GM21529 (cell line): ENCODE results near the gene RAC3.

Experiments
- ATAC-seq: cut with Tn5 transposase; IDR thresholded peaks from one replicate; pipeline ENCODE4 v1.9.1; 2021; ENCODE audit not compliant: unreplicated experiment

RAC3 gene

DNA sequence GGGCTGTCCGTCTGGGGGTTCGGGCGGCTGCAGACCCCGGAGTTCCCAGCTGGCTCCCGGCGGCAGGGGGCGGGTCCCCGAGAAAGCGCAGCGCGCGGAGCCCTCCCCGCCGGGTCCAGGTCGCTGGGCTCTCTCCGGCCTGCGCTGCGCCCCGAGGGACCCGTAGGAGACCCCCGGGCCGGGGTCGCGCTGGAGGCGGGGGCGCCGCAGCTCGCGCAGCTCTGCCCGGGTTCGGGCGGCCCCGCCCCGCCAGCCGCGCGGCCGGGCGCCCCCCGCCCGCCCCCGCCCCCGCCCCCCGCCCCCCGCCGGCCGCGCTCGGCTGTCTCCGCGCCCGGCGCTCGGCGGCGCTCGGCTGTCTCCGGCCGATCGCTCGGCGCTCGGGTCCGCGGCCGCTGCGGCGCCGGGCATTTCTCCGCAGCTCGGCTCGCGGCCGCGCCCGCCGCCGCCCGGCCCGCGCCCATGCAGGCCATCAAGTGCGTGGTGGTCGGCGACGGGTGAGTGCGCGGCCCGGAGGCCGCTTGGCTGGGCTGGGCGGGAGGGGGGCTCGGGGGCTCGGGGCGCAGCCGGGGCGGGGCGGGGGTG lies at the start of gene RAC3:
Gene RAC3 (plus strand): TSS at position 376 of the 582 bp plus-strand sequence. CDS start 84 bp downstream, at position 460.
- no peak for ATAC-seq

DNA sequence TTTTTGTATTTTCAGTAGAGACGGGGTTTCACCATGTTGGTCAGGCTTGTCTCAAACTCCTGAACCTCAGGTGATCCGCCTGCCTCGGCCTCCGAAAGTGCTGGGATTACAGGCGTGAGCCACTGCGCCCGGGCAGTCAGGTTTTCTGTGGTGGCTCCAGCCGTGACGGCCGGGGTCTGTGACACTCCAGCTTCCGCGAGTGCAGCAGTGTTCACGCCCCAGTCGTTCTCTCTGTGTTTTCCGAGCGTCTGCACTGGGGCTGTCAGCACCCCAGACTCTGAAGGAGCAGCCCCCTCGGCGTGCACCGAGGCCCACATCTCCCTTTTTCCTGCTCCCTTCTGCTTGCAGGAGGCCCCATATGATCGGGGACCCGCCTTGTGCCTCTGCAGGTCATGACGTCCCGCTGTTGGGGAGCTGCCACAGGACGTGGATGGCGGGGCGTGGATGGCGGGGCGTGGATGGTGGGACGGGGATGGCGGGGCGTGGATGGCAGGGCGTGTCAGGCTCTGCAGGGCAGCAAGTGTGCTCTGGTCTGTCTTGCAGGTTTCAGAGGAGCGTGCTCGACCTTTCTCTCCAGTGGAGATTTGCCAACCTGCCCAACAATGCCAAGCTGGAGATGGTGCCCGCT lies 48.4 kb upstream of the RAC3 start:
- no peak for ATAC-seq

GRCh38 chr17:81983639-81984373 lies 47.7 kb upstream of the RAC3 start:
- ATAC-seq: no peak

- no peak for ATAC-seq
Measured at GRCh38 chr17:81984773-81985410, 46.6 kb upstream of the RAC3 start.

- no peak for ATAC-seq
Measured at GRCh38 chr17:81986606-81987005, 44.9 kb upstream of the RAC3 start.

DNA sequence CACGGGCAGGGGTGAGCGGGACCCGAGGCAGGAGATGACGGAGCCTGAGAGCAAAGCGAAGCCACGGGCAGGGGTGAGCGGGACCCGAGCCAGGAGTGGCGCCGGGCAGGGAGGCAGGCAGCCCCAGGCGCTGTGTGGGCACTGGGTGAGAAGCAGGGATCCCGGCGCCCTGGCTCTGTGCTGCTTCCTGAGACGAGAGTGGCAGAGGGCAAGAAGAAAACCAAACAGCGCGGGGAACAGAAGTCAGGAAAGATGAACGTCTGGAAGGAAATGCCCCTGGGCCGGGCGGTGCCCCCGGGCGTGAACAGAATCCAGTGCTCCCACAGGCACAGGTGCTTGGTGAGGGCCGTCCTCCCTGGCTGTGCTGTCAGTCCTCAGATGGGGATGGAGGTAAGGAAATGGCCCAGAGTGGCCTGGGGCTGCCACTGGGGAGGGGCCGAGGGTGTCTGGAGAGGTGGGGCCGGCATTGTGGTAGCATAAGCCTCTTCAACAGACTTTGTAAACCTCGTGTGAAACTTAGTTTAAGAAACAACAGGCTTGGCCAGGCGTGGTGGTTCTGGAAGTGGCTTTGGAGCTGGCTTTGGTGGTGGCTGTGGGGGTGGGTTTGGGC lies 44.2 kb upstream of the RAC3 start:
- no peak for ATAC-seq

GRCh38 chr17:81990836-81991683 lies 40.4 kb upstream of the RAC3 start:
- ATAC-seq: no peak

GRCh38 chr17:81991684-81992305 lies 39.7 kb upstream of the RAC3 start:
- no peak for ATAC-seq

DNA sequence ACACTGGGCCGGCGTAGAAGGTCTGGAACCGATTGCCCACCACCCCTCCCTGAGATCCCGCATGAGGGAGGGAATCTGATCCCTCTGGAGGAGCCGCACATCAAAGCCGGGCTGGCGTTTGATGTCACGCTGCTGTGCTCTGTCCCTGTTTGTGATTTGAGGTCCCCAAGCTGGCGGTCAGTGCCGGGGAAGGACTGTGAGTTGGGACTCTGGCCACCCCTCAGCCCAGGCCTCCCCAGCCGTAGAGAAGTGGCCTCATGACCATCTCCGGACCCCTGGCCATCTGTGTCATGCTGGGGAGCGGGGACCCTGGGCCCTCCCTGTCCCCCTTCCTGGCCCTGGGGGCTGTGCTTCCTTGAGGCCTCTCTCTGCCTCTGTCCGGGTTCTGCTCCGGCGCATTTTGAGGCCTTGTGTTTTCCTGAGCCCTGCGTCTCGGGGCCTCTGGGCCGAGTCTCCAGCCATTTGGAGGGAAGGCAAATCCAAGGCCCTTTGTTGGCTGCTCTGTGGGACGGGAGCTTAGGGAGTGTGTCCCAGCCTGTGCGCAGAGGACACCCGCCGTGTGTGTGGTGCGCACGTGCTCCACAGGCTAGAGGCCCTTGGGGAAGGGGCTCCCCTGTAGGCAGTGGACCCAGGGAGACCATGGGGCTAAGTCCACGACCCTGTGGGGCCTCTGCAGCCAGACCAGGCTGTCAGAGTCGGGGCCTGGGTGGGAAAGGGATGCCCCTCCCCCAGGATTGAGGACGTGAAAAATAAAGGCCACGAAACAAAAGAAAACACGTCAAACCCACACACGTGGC lies 39.0 kb upstream of the RAC3 start:
- ATAC-seq: no peak

GRCh38 chr17:81993729-81994592 lies 37.5 kb upstream of the RAC3 start:
- no peak for ATAC-seq

GRCh38 chr17:81994593-81995462 lies 36.6 kb upstream of the RAC3 start:
- no peak for ATAC-seq

DNA sequence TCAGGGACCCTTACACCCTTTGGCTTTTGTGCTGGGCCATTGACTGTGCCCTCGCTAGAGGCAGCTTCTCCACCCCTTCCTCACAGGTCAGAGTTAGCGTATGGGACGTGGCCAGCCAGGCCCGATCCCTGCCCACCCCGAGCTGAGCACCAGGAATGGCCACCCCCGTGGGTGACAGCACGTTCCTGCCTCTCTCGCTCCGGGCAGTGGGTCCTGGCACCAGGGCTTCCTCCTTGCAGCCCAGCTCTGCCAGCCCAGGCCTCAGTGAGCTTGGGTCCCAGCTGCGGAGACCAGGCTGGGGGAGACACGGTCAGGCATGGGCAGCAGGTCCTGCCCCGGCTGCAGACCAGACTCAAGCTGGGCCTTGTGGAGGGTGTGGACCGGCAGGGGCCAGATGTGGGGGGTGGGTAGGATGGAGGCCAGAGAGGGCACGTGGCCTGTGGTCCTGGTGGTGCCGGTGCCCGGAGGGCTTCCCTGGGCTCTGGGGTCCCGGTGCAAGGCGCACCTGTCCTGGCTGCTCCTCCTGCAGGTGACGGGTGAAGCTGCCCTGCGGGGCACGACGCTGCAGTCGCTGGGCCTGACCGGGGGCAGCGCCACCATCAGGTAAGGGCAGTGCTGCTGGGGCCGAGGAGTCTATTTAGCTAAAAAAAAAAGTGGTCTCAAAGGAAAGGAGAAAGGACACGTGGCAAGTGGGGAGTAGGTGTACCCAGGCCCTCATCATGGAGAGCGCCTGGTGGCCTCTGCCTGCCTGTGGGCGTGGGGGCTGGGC lies 35.8 kb upstream of the RAC3 start:
- ATAC-seq: no peak

DNA sequence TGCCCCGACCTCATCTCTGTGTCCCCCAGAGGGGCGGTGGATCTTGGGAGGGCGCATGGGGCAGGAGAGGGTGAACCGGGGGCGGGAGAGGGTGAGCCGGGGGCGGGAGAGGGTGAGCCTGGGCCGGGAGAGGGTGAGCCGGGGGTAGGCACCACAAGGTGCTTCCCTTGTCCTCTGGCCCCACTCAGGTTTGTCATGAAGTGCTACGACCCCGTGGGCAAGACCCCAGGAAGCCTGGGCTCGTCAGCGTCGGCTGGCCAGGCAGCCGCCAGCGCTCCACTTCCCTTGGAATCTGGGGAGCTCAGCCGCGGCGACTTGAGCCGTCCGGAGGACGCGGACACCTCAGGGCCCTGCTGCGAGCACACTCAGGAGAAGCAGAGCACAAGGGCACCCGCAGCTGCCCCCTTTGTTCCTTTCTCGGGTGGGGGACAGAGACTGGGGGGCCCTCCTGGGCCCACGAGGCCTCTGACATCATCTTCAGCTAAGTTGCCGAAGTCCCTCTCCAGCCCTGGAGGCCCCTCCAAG lies 35.2 kb upstream of the RAC3 start:
- ATAC-seq: no peak

GRCh38 chr17:81996757-81997441 lies 34.6 kb upstream of the RAC3 start:
- no peak for ATAC-seq

DNA sequence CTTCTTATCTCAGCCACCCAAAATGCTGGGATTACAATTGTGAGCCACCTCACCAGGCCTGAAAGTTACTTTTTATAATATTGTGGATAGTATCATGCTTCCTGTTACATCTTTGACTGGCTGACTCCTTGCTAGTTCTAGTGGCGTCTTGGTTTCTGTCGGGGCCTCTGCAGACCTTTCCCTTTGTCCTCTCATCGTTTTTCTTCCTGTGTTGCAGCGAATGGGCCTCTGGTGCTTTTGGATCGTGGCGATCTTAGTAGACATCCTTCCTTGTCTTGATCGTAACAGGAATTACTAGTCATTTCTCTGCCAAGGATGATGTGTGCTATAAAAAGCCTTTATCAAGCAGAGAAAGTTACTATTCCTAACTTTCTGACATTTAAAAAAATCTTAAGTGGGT lies 33.3 kb upstream of the RAC3 start:
- no peak for ATAC-seq
